Measurements from ENCODE around the gene LRP2BP. TPM values are rescaled to one million over a fixed set of nuclear protein-coding genes. Genes with fewer than 3 reads are reported as not detected.
"Not testable (repeated sequence)": the region's sequence is repeated elsewhere in the genome, so short reads cannot be mapped to it uniquely, and the experiment has no call there.

LRP2BP gene
- total and polyA plus RNA-seq, 2 donors: 0.71 to 0.91 TPM

DNA sequence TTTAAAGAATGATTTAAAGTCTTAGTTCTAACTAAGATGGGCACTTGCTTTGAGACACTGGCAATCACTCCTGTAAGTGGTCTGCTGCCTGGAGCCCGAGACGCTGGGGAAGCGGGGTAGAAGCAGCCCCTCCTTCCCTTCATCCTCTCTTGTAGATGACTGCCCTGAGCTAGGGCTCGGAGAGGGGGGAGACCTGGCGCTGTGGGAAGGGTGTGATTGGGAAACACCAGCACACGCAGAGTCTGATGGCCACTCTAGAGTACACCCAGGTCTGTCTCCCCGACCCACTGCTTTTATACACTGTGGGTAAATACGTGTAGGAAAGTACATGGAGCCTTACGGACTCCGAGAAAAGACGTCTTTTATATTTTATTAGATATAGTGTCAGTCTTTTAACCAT is 24.0 kb downstream of the LRP2BP start:
- Histone ChIP-seq H3K27me3 (ENCODE audit: control insufficient read depth in 2 of 2, insufficient read depth in 1 of 2, low read length in 1 of 2) (no peaks in the 10 kb centered on the region), H3K36me3 (ENCODE audit: control insufficient read depth in 2 of 2, insufficient read depth in 2 of 2, low read length in 1 of 2) (no peaks in the 10 kb centered on the region), H3K4me3 (ENCODE audit: low read length in 2 of 2) (no peak overlapping the region), H3K9me3 (ENCODE audit: control insufficient read depth in 2 of 2, insufficient read depth in 1 of 2, low read length in 1 of 2) (no peaks in the 10 kb centered on the region), H3K4me1 (ENCODE audit: control insufficient read depth in 2 of 2, insufficient read depth in 2 of 2, low read length in 2 of 2) (no peaks in the 10 kb centered on the region), H3K27ac (ENCODE audit: low read depth in 1 of 2, low read length in 1 of 2) (no peak overlapping the region)
- 97% methylated on average over 11 of the region's 11 CpGs for WGBS
- DNase-seq (ENCODE audit: low read depth in 6 of 9, low spot score in 9 of 9): no peak

DNA sequence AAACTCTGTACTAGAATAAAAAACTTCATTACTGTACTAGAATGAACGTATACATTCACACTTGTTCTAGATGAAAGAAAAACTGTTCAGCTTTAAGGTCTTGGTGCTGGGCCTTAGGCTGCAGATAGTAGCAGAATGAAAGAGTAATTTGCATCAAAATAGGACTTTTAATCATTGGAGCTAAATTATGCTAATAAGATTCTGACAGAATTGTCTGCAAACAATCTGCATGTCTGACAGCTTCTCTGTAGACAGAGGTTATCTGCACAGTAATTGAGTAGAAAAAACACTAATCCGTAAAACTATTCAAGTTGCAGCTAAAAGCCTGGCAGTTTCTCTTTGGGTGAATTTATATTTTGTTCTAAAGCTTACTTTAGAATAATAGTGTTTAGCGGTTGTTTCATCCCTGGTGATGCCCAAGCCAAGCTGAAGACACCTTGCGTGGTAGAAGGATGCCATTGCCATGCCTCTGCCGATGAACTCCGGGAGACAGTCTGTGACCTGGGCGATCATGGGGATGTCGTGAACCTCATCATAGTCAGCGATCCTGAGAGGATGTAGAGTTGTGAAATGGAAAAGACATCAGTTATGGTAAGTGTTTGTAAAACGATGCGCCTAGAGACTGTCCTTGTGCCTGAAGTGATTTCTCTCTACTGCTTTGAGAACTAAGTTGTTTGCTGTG is 25.3 kb downstream of the LRP2BP start:
- WGBS: 98% methylated on average over 11 of the region's 11 CpGs
- Histone ChIP-seq H3K27me3 (ENCODE audit: control insufficient read depth in 2 of 2, insufficient read depth in 1 of 2, low read length in 1 of 2) (no peaks in the 10 kb centered on the region), H3K9me3 (ENCODE audit: control insufficient read depth in 2 of 2, insufficient read depth in 1 of 2, low read length in 1 of 2) (no peaks in the 10 kb centered on the region), H3K27ac (ENCODE audit: low read depth in 1 of 2, low read length in 1 of 2) (no peak overlapping the region), H3K4me1 (ENCODE audit: control insufficient read depth in 2 of 2, insufficient read depth in 2 of 2, low read length in 2 of 2) (no peaks in the 10 kb centered on the region), H3K36me3 (ENCODE audit: control insufficient read depth in 2 of 2, insufficient read depth in 2 of 2, low read length in 1 of 2) (no peaks in the 10 kb centered on the region), H3K4me3 (ENCODE audit: low read length in 2 of 2) (no peak overlapping the region)
- no peak for DNase-seq (ENCODE audit: low read depth in 6 of 9, low spot score in 9 of 9)

DNA sequence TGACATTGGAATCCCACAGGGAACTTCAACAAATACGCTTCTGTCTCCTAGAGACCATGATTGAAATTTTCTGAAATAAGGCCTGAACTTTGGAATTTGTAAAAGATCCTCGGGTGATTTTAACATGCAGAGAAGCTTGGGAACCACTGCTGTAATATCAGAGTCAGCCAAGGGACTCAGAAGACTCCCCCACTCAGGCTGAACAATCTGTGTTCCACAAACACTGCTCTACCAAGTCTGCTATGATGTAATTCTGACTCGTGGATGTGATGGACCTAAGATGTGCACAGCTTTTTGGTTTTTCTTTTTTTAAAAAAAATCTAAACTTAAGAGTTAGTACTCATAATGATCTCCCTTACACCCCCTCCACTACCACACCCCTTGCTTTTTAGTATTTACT is 26.0 kb downstream of the LRP2BP start:
- Histone ChIP-seq H3K4me1 (ENCODE audit: control insufficient read depth in 2 of 2, insufficient read depth in 2 of 2, low read length in 2 of 2) (no peaks in the 10 kb centered on the region), H3K27ac (ENCODE audit: low read depth in 1 of 2, low read length in 1 of 2) (no peak overlapping the region), H3K9me3 (ENCODE audit: control insufficient read depth in 2 of 2, insufficient read depth in 1 of 2, low read length in 1 of 2) (no peaks in the 10 kb centered on the region), H3K27me3 (ENCODE audit: control insufficient read depth in 2 of 2, insufficient read depth in 1 of 2, low read length in 1 of 2) (no peaks in the 10 kb centered on the region), H3K4me3 (ENCODE audit: low read length in 2 of 2) (no peak overlapping the region), H3K36me3 (ENCODE audit: control insufficient read depth in 2 of 2, insufficient read depth in 2 of 2, low read length in 1 of 2) (no peaks in the 10 kb centered on the region)
- no peak for DNase-seq (ENCODE audit: low read depth in 6 of 9, low spot score in 9 of 9)
- 96% methylated on average over 3 of the region's 3 CpGs for WGBS

DNA sequence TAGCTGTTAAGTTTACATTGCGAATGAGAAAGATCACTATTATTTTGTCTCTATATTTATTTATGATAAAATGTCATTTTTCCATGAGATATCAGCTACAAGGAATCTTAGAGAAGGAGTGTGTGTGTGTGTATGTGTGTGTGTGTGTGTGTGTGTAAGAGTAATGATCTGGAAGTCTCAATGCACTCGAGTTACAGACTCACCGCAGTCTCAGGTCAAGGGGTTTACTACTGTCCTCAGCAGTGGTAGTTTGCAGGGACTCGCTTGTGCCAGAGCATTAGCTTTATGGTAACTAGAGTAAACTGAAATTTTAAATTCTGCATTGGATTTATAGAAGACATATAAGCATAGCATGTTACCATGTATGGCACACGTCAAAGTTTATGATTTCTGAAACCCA is 30.8 kb downstream of the LRP2BP start:
- Histone ChIP-seq H3K36me3 (ENCODE audit: control insufficient read depth in 2 of 2, insufficient read depth in 2 of 2, low read length in 1 of 2) (no peaks in the 10 kb centered on the region), H3K4me3 (ENCODE audit: low read length in 2 of 2) (no peak overlapping the region), H3K27me3 (ENCODE audit: control insufficient read depth in 2 of 2, insufficient read depth in 1 of 2, low read length in 1 of 2) (no peaks in the 10 kb centered on the region), H3K27ac (ENCODE audit: low read depth in 1 of 2, low read length in 1 of 2) (no peak overlapping the region), H3K4me1 (ENCODE audit: control insufficient read depth in 2 of 2, insufficient read depth in 2 of 2, low read length in 2 of 2) (no peaks in the 10 kb centered on the region), H3K9me3 (ENCODE audit: control insufficient read depth in 2 of 2, insufficient read depth in 1 of 2, low read length in 1 of 2) (no peaks in the 10 kb centered on the region)
- DNase-seq (ENCODE audit: low read depth in 6 of 9, low spot score in 9 of 9): no peak
- WGBS: 98% methylated on average over 5 of the region's 5 CpGs

DNA sequence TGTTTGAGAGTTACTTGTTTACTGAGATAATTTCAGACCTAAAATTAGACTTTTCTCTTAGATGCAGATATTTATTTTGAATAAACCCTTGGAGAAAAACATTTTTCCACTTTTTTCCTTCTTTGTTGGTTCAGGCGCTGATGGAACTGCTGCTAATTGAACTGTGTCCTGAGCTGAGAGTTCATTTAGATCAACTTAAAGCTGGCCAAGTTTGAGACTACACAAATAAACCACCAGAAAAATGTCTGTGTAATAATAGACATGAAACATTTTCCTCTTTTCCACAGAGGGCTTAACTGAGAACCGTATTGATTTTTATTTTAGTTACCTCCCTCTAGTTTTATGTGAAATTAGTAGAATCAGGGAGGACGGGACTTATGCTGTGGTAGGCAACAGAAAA is 32.5 kb downstream of the LRP2BP start:
- 93% methylated on average over 3 of the region's 3 CpGs for WGBS
- H3K27me3 ChIP-seq (ENCODE audit: control insufficient read depth in 2 of 2, insufficient read depth in 1 of 2, low read length in 1 of 2): no peaks in the 10 kb centered on the region
- H3K4me1 ChIP-seq (ENCODE audit: control insufficient read depth in 2 of 2, insufficient read depth in 2 of 2, low read length in 2 of 2): no peaks in the 10 kb centered on the region
- no peaks in the 10 kb centered on the region for H3K36me3 ChIP-seq (ENCODE audit: control insufficient read depth in 2 of 2, insufficient read depth in 2 of 2, low read length in 1 of 2)
- H3K9me3 ChIP-seq (ENCODE audit: control insufficient read depth in 2 of 2, insufficient read depth in 1 of 2, low read length in 1 of 2): no peaks in the 10 kb centered on the region
- H3K4me3 ChIP-seq (ENCODE audit: low read length in 2 of 2): no peak overlapping the region
- H3K27ac ChIP-seq (ENCODE audit: low read depth in 1 of 2, low read length in 1 of 2): no peak overlapping the region
- DNase-seq (ENCODE audit: low read depth in 6 of 9, low spot score in 9 of 9): no peak

DNA sequence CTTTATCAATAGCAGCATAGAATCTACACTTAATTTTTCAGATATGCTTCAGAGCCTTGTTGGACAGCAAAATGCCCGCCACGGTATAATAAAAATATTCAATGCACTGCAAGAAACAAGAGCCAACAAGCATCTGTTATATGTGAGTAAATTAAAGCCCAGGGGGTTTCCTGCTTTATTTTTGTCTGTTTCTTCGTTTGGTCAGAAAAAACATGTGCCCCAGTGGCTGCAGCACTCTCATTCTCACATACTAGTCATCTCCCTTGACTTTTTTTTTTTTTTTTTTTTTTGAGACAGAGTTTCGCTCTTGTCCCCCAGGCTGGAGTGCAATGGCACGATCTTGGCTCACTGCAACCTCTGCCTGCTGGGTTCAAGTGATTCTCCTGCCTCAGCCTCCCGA is 33.2 kb downstream of the LRP2BP start:
- not testable (repeated sequence) for H3K4me3 ChIP-seq (ENCODE audit: low read length in 2 of 2); H3K36me3 ChIP-seq (ENCODE audit: control insufficient read depth in 2 of 2, insufficient read depth in 2 of 2, low read length in 1 of 2)

DNA sequence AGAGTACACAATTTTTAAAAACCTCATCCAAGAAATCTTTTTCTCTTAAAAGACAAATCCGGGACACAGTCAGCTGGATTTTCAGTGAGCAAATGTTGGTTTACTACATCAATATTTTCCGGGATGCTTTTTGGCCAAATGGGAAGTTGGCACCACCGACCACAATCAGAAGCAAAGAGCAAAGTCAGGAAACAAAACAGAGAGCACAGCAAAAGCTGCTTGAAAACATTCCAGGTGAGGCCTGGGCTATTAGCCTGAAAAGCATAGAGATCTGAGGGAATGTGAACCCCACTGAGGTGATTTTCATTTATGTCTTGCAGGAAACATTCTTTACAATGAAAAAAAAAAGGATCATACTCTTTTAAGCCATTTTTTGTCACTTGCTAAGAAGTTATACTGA is 33.9 kb downstream of the LRP2BP start:
- no peaks in the 10 kb centered on the region for H3K9me3 ChIP-seq (ENCODE audit: control insufficient read depth in 2 of 2, insufficient read depth in 1 of 2, low read length in 1 of 2)
- WGBS: 94% methylated on average over 3 of the region's 3 CpGs
- no peak overlapping the region for H3K4me3 ChIP-seq (ENCODE audit: low read length in 2 of 2)
- no peaks in the 10 kb centered on the region for H3K36me3 ChIP-seq (ENCODE audit: control insufficient read depth in 2 of 2, insufficient read depth in 2 of 2, low read length in 1 of 2)
- no peaks in the 10 kb centered on the region for H3K4me1 ChIP-seq (ENCODE audit: control insufficient read depth in 2 of 2, insufficient read depth in 2 of 2, low read length in 2 of 2)
- H3K27ac ChIP-seq (ENCODE audit: low read depth in 1 of 2, low read length in 1 of 2): no peak overlapping the region
- no peaks in the 10 kb centered on the region for H3K27me3 ChIP-seq (ENCODE audit: control insufficient read depth in 2 of 2, insufficient read depth in 1 of 2, low read length in 1 of 2)
- no peak for DNase-seq (ENCODE audit: low read depth in 6 of 9, low spot score in 9 of 9)

More for the DNA sequence above, 33.2 kb downstream of the LRP2BP start:
- H3K4me1 ChIP-seq (ENCODE audit: control insufficient read depth in 2 of 2, insufficient read depth in 2 of 2, low read length in 2 of 2); H3K9me3 ChIP-seq (ENCODE audit: control insufficient read depth in 2 of 2, insufficient read depth in 1 of 2, low read length in 1 of 2); DNase-seq (ENCODE audit: low read depth in 6 of 9, low spot score in 9 of 9); H3K27me3 ChIP-seq (ENCODE audit: control insufficient read depth in 2 of 2, insufficient read depth in 1 of 2, low read length in 1 of 2); H3K27ac ChIP-seq (ENCODE audit: low read depth in 1 of 2, low read length in 1 of 2): not testable (repeated sequence)
- 95% methylated on average over 6 of the region's 6 CpGs for WGBS

DNA sequence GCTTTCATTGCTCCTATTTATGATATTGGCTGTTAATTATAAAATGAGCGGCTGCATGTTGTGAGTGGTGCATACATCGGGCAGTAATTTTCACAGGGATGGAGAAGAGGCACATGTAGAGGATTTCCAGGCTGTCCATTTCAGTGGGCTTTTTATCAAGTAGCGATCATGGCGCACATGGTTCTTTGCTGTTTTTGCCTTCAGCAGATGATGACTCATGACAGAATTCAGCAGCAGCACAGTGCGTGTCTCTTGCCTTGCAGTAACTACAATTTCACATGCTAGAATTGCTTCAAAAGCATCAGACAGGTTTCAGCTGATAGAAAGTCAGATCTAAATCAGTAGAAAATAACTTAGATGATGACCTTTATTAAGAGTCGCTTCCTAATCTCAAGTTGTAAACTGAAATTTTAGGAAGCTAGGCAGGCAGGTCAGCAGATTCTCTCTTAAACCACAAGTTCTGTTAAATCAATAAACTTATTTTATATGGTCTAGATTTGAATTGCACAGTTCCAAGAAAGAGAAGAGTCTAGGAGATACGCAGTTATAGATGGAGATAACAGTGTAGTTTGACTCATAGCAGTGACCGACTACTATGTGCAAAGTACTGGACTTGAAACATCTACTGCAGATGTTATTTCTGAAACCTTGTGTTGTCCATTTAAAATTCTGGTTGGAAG is 35.8 kb downstream of the LRP2BP start:
- 98% methylated on average over 8 of the region's 8 CpGs for WGBS
- no peak for DNase-seq (ENCODE audit: low read depth in 6 of 9, low spot score in 9 of 9)
- H3K4me1 ChIP-seq (ENCODE audit: control insufficient read depth in 2 of 2, insufficient read depth in 2 of 2, low read length in 2 of 2): no peaks in the 10 kb centered on the region
- H3K27me3 ChIP-seq (ENCODE audit: control insufficient read depth in 2 of 2, insufficient read depth in 1 of 2, low read length in 1 of 2): no peaks in the 10 kb centered on the region
- no peak overlapping the region for H3K27ac ChIP-seq (ENCODE audit: low read depth in 1 of 2, low read length in 1 of 2)
- H3K9me3 ChIP-seq (ENCODE audit: control insufficient read depth in 2 of 2, insufficient read depth in 1 of 2, low read length in 1 of 2): no peaks in the 10 kb centered on the region
- no peaks in the 10 kb centered on the region for H3K36me3 ChIP-seq (ENCODE audit: control insufficient read depth in 2 of 2, insufficient read depth in 2 of 2, low read length in 1 of 2)
- no peak overlapping the region for H3K4me3 ChIP-seq (ENCODE audit: low read length in 2 of 2)

DNA sequence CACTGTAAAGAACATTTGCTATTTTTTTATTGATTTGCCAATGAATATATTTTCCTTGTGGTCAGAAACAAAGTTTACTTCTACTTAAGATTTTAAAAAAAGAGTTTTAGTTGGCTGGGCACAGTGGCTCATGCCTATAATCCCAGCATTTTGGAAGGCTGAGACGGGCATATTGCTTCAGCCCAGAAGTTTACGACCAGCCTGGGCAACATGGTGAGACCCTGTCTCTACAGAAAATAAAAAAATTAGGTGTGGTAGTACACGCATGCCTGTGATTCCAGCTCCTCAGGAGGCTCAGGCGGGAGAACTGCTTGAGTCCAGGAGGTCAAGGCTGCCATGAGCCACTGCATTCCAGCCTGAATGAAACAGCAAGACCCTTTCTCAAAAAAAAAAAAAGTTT is 36.8 kb downstream of the LRP2BP start:
- DNase-seq (ENCODE audit: low read depth in 6 of 9, low spot score in 9 of 9): no peak
- Histone ChIP-seq H3K9me3 (ENCODE audit: control insufficient read depth in 2 of 2, insufficient read depth in 1 of 2, low read length in 1 of 2) (no peaks in the 10 kb centered on the region), H3K36me3 (ENCODE audit: control insufficient read depth in 2 of 2, insufficient read depth in 2 of 2, low read length in 1 of 2) (no peaks in the 10 kb centered on the region), H3K27ac (ENCODE audit: low read depth in 1 of 2, low read length in 1 of 2) (no peak overlapping the region), H3K4me3 (ENCODE audit: low read length in 2 of 2) (no peak overlapping the region), H3K27me3 (ENCODE audit: control insufficient read depth in 2 of 2, insufficient read depth in 1 of 2, low read length in 1 of 2) (no peaks in the 10 kb centered on the region), H3K4me1 (ENCODE audit: control insufficient read depth in 2 of 2, insufficient read depth in 2 of 2, low read length in 2 of 2) (no peaks in the 10 kb centered on the region)
- 98% methylated on average over 4 of the region's 4 CpGs for WGBS

All from thymus (tissue), 11 donors.